BE2C (cell line): ENCODE results near the gene MPRIP.
"Not testable (repeated sequence)": the region's sequence is repeated elsewhere in the genome, so short reads cannot be mapped to it uniquely, and the experiment has no call there.

Experiments used
- DNase-seq: peaks from one replicate; pipeline ENCODE4 v3.0.0-alpha.2; 2020
- H3K27me3 ChIP-seq: fragments of 250-450 bp; sonication (Bioruptor Pico); 2 replicates; pipeline ENCODE4 v1.5.1; 2020; ENCODE audit warnings: mild to moderate bottlenecking
- H3K36me3 ChIP-seq: fragments of 250-450 bp; sonication (Bioruptor Pico); 2 replicates; pipeline ENCODE4 v1.5.1; 2020; ENCODE audit warnings: mild to moderate bottlenecking
- H3K4me1 ChIP-seq: fragments of 250-450 bp; sonication (Bioruptor Pico); 2 replicates; pipeline ENCODE4 v1.5.1; 2020
- H3K4me3 ChIP-seq: 2 replicates; pipeline ENCODE4 v1.5.1; 2011; ENCODE audit warnings: low read depth, low read length
- H3K9me3 ChIP-seq: fragments of 250-450 bp; sonication (Bioruptor Pico); 2 replicates; pipeline ENCODE4 v1.5.1; 2020
- CTCF ChIP-seq: IDR thresholded peaks from 2 replicates; pipeline ENCODE4 v1.5.1; 2012; ENCODE audit warnings: mild to moderate bottlenecking, low read depth, low read length

MPRIP gene

GRCh38 chr17:17180141-17180603, 137.9 kb downstream of the MPRIP start:
- no peak overlapping the region for H3K4me3 ChIP-seq
- H3K4me1 ChIP-seq: no peaks in the 10 kb centered on the region
- H3K36me3 ChIP-seq: peaks cover 22% of the 10 kb centered on the region
- H3K27me3 ChIP-seq: no peaks in the 10 kb centered on the region
- no peaks in the 10 kb centered on the region for H3K9me3 ChIP-seq
- DNase-seq: no peak
- TF ChIP-seq CTCF: no peak

GRCh38 chr17:17180741-17181525, 138.7 kb downstream of the MPRIP start:
- no peak overlapping the region for H3K4me3 ChIP-seq
- H3K4me1 ChIP-seq: no peaks in the 10 kb centered on the region
- H3K36me3 ChIP-seq: peaks cover 22% of the 10 kb centered on the region
- no peak for TF ChIP-seq CTCF
- H3K27me3 ChIP-seq: no peaks in the 10 kb centered on the region
- H3K9me3 ChIP-seq: no peaks in the 10 kb centered on the region
- DNase-seq: no peak

- peaks cover 15% of the 10 kb centered on the region for H3K36me3 ChIP-seq
- no peak for DNase-seq
- no peak overlapping the region for H3K4me3 ChIP-seq
- H3K9me3 ChIP-seq: no peaks in the 10 kb centered on the region
- no peaks in the 10 kb centered on the region for H3K4me1 ChIP-seq
- no peaks in the 10 kb centered on the region for H3K27me3 ChIP-seq
- TF ChIP-seq CTCF: no peak
Observed at GRCh38 chr17:17181666-17182597, 139.7 kb downstream of the MPRIP start.

- DNase-seq: no peak
- Histone ChIP-seq H3K36me3 (peaks cover 11% of the 10 kb centered on the region), H3K27me3 (no peaks in the 10 kb centered on the region), H3K9me3 (no peaks in the 10 kb centered on the region), H3K4me3 (no peak overlapping the region), H3K4me1 (no peaks in the 10 kb centered on the region)
- TF ChIP-seq CTCF: no peak
Observed at GRCh38 chr17:17182598-17183136, 140.4 kb downstream of the MPRIP start.

- Histone ChIP-seq H3K27me3 (no peaks in the 10 kb centered on the region), H3K9me3 (no peaks in the 10 kb centered on the region), H3K36me3 (peaks cover 11% of the 10 kb centered on the region), H3K4me1 (no peaks in the 10 kb centered on the region), H3K4me3 (no peak overlapping the region)
- no peak for TF ChIP-seq CTCF
- no peak for DNase-seq
Observed at GRCh38 chr17:17183744-17184143, 141.5 kb downstream of the MPRIP start.

GRCh38 chr17:17184985-17185757, 142.9 kb downstream of the MPRIP start:
- H3K36me3 ChIP-seq, DNase-seq, H3K27me3 ChIP-seq, H3K4me3 ChIP-seq, H3K4me1 ChIP-seq, H3K9me3 ChIP-seq: not testable (repeated sequence)
